T-helper 2 cell treated with Interferon-gamma antibody and Interleukin-4, amounts not matched to agents 100 ng/mL and 5 ng/mL, for 36 hours (primary cell): Measurements from ENCODE around the gene APBA2. TPM values are rescaled to one million over a fixed set of nuclear protein-coding genes. Genes with fewer than 3 reads are reported as not detected.
"Not testable (repeated sequence)": the region's sequence is repeated elsewhere in the genome, so short reads cannot be mapped to it uniquely, and the experiment has no call there.

Source experiments
- intact Hi-C: fragments of 100-400 bp; cut with micrococcal nuclease; formaldehyde crosslinking; loops from one replicate; pipeline ENCODE4 v1.15.1; 2023
- total RNA-seq: library from RNA; stranded (reverse); gene quantifications from 2 replicates; pipeline ENCODE4 v1.2.3, GENCODE V29; 2022

Gene APBA2
- 7.0 and 8.1 TPM in 2 replicates for total RNA-seq

- intact Hi-C loops, result no loop called here
These were observed at the start of gene APBA2 for GRCh38 chr15:28885630-28886430. APBA2 (plus strand) TSS chr15:28885974; CDS start chr15:29053885, 167,911 bp downstream.

DNA sequence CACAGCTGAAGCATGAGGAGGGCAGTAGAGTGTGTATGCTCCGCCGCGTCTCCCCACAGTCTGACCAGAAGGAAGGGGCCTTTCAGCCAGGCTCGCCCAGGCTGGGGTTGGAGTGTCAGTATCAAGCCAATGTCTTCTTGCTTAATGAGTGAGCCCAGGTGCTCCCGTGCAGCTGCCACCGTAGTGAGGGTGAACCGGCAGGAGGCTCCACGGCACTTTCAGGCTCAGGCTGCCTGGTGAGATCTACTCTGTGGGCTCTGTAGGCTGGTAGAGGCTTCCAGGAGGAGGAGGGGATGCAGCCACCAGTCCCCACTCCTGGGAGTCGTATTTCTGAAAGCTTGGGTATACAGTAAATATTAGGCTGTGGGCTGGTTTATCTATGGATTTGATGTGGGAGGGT is 45.5 kb upstream of the APBA2 start:
- intact Hi-C loops, result not testable (repeated sequence)

GRCh38 chr15:28842210-28842609 is 43.6 kb upstream of the APBA2 start:
- intact Hi-C loops, result not testable (repeated sequence)

DNA sequence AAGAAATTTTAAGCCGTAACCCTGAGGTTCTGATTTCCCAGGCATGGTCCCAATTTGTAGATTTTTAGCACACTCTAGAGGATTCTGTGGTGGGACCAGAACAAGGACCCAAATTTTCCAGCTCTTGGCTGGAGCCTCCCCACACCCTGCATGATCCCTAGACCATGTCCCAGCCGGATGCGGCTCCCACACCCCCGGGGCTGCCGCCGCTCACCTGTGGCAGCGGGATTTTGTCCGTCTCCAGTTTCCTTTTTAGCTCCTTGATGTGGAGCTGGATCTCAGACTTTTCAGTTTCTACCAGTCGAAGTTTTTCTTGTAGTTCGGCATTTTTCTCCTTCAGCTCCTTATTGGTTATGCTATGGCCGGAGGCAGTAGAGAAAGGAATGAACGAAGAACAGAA is 42.3 kb upstream of the APBA2 start:
- intact Hi-C loops, result not testable (repeated sequence)

- intact Hi-C loops, result not testable (repeated sequence)
These were observed 41.6 kb upstream of the APBA2 start for GRCh38 chr15:28844147-28844546.

DNA sequence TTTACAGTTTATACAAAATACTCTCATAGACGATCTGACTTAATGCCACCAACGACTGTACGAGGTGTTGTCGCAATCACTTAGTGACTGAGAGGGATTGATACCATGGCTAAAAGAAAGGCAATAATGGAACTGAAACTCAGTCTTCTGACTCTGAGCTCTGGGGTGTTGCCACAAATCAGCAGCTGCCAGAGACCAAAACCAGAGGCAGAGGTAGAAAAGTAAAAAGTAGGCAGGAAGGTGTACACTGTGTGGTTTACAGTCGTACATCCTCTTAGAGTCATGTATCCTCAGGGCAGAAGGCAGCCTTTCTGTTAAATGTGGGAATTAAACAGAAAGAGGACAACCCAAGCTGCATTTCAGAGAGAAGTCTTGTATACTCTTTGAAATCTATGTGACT is 38.5 kb upstream of the APBA2 start:
- intact Hi-C loops, result not testable (repeated sequence)

DNA sequence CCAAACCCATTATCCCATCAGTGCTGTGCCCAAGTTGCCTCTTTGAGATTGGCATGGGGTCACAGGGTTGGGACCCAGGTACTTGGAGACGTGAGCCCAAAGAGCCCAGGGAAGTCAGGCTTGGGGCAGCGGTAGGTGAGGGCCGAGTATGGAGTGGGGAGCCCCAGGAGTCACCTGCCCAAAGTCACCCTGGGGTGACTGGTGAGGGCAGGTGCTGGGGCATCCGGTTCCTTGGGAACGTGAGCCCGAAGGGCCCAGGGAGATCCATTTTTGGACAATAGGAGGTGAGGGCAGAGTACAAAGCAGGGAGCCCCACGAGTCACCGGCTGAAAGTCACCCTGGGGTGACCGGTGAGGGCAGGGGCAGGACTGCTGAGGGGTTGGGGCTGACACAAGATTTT is 37.8 kb upstream of the APBA2 start:
- intact Hi-C loops, result not testable (repeated sequence)

- intact Hi-C loops, result not testable (repeated sequence)
These were observed 37.3 kb upstream of the APBA2 start, which contains the start of gene GOLGA6L7 for GRCh38 chr15:28848521-28848920. GOLGA6L7 (minus strand) TSS chr15:28848644; CDS start chr15:28848549, 95 bp downstream.

GRCh38 chr15:28849271-28849670 is 36.5 kb upstream of the APBA2 start:
- intact Hi-C loops, result not testable (repeated sequence)

DNA sequence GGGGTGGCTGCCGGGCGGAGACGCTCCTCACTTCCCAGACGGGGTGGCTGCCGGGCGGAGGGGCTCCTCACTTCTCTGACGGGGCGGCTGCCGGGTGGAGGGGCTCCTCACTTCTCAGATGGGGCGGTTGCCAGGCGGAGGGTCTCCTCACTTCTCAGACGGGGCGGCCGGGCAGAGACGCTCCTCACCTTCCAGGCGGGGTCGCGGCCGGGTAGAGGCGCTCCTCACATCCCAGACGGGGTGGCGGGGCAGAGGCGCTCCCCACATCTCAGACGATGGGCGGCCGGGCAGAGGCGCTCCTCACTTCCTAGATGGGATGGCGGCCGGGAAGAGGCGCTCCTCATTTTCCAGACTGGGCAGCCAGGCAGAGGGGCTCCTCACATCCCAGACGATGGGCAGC is 36.0 kb upstream of the APBA2 start:
- intact Hi-C loops, result not testable (repeated sequence)

DNA sequence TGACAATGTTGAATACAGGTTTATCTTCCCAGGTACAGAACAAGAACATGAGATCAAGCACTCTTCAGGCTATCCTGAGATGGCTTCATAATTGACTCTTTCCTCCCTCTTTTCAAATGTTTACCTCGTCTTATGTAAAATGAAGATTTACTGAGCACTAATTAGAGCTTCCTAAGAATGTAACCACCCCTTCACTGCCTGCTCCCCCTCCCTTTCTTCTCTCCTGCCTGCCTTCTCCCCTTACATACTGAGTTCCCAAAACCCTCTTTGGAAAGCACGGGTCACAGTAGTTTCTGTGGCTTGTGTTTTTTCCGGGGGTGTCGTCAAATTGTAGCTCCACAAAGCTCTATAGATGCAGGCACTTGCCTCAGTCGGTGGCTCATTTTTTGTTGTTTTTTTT is 32.1 kb upstream of the APBA2 start:
- intact Hi-C loops, result not testable (repeated sequence)

- intact Hi-C loops, result not testable (repeated sequence)
These were observed 31.2 kb upstream of the APBA2 start for GRCh38 chr15:28854578-28854977.

DNA sequence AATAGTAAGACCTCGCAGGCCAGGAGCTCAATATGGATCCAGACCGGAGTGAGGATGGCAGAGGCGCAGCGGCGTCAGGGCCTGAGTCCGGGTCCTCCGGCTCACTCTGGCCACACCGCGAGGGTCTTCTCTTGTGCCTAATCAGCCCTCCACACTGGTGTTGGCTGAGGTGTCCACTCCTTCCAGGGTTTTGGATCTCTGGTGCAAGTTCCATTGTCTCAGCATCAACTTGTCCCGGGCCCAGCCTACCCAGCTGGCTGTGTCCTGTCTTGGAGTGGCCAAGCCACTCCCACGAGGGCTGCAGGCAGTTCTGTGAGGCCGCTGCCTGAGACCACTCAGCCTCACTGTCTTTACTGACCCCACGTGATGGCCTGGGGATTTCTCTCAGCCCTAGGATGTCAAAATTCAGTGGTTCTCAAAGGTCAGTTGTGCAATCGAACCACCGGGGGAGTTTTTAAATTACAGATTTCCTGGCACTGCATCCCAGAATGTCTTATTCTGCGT is 24.7 kb upstream of the APBA2 start:
- intact Hi-C loops, result no loop called here

DNA sequence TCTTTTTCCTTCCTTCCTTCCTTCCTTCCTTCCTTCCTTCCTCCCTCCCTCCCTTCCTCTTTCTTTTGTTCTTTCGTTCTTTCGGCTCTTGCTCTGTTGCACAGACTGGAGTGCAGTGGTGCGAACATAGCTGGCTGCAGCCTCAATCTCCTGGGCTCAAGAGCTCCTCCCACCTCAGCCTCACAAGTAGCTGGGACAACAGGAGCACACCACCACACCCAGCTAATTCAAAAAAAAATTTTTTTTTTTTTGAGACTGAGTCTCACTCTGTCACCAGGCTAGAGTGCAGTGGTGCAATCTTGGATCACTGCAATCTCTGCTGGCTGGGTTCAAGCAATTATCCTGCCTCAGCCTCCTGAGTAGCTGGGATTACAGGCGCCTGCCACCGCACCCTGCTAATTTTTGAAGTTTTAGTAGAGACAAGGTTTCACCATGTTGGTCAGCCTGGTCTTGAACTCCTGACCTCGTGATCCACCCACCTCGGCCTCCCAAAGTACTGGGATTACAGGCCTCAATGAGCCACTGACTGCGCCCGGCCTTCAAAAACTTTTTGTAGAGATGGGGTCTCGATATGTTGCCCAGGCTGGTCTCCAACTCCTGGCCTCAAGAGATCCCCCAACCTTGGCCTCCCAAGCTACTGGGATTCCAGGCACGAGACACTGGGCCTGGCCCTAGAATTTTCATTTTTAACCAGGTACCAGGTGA is 24.0 kb upstream of the APBA2 start:
- intact Hi-C loops, result not testable (repeated sequence)

DNA sequence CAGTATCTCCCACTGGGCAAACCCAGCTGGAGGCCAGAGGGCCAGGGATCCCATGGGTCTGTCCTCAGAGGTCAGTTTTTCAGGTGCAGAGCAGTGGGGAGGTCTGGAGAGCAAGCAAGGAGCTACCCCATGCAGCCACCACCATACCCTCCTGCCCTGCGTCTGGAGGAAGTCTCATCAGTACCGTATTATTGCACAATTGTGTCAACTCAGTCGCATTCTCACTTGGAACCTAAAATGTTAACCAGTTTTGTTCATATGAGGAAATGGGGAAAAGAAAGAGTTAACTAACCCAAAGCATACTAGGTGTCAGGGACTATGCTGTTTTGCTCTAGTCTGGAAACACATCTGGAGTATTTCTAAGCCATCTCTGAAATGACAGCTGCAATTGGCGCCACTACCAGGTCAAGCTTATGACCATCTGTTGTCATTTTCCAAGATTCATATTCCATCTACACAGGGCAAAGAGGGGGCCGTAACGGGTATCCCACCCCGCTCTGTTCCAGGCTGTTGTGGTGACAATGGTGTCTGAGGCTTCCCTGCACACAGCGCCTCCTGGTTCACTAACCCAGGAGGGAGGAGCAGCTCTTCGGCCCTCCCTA is 16.9 kb upstream of the APBA2 start:
- intact Hi-C loops, result no loop called here

DNA sequence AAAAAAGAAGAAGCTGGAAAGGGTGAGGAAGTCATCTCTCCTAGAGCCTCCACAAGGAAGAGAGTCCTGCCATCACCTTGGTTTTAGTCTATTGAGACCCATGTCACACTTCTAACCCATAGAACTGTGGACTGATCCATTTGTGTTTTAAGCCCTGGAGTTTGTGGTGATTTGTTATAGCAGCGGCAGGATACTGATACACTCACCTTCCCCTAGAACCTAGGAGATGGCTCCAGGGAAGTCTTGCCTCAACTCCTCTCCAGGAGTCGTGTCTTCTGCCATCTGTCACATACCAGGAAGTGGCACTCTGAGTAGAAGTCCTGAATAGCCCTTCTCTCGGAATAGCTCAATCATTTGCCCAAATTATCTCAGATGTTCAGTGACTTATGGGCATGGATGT is 14.6 kb upstream of the APBA2 start:
- intact Hi-C loops, result no loop called here

DNA sequence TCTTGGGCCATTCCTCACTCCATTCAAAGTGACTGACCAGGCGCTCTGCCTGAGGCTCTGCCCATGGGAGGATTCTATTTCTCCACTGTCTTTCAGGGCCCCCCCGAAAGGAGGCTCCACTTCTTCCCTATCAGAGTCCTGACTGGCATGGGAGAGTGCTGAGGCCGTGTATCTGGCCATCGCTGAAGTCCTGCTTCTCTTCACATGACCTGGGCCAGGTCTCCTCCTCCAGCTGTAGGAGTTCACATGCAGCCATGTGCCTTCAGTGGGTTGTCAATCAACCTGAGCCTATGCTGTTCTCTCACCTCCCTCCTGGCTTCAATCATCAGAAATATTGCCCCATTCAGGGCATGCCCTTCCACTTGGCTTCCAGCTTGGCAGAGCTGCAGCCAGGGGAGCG is 12.8 kb upstream of the APBA2 start:
- intact Hi-C loops, result no loop called here

GRCh38 chr15:28873585-28874190 is 12.1 kb upstream of the APBA2 start:
- intact Hi-C loops, result no loop called here

- intact Hi-C loops, result no loop called here
These were observed 10.2 kb upstream of the APBA2 start for GRCh38 chr15:28875461-28876000.

DNA sequence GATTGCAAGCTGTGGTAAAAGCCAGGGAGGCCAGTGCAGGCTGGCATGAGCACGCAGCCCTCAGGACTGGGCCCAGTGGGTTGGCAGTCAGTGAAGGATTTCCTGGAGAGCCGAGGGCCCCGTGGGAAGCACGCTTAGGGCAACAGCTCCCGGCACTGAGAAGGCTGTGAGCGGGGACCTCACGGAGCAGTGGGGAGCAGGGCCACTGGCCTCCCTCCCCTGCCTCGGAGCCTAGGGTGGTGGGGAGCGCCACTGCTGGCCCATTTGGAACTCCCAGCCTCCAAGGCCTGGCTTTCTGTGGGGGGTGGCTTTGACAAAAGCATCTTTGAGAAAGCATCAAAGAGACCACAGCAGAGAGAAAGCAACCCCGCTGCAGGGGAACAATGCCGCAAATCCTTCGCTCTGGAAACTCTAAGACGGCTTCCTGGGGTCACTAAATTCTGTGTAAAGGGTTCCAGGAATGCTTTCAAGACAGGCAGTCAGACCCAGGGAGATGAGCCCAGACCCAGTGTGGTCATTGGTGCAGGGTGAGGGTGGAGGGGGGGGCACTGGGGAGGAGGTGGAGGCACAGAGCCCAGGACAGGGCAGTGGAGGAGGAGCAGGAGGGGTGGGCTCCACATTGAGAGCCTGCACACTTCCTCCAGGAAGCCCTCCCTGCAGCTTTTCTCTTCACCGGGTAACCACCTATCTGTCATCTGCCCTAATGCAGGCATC is 9.5 kb upstream of the APBA2 start:
- intact Hi-C loops, result no loop called here

DNA sequence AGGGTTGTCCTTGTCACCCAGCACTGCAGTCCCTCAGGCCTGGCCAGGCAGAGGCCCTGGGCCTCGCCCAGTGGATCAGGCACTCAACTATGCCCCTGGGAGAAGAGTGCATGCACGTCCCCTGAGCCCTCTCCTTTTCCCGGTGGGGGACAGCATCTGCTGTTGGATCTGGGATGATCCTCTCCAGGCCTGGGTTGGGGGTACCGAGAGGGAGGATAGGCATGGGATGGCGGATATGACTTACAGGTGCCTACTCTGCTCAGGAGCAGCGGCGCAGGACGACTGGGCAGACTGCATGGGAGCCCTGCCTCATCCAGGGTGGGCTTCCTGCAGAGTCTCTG is 9.0 kb upstream of the APBA2 start:
- intact Hi-C loops, result no loop called here
